Measurements from ENCODE around the gene RPL36. TPM values are rescaled to one million over a fixed set of nuclear protein-coding genes. Genes with fewer than 3 reads are reported as not detected.
"Not testable (repeated sequence)": the region's sequence is repeated elsewhere in the genome, so short reads cannot be mapped to it uniquely, and the experiment has no call there.

Gene RPL36
- polyA plus RNA-seq, 3 donors = 336 to 708 (median 627) TPM

- H3K9me3 ChIP-seq (replicated peaks in 1 of 2; ENCODE audit: control insufficient read depth in 1 of 2, insufficient read depth in 1 of 2, low read length in 2 of 2) = no peaks in the 10 kb centered on the region
- H3K27ac ChIP-seq (ENCODE audit: low read depth in 1 of 2, low read length in 2 of 2) = no peak overlapping the region
- Mint-ChIP-seq H3K27me3 (ENCODE audit: low read depth in 3 of 3) (peaks cover 0 to 1% (median 0%) of the 10 kb centered on the region in 3 donors), H3K27ac (peak overlapping the region in 1 of 7 donors; percentile 61), H3K4me1 (no peaks in the 10 kb centered on the region), H3K4me3 (no peak overlapping the region), H3K36me3 (peaks cover 39 to 70% of the 10 kb centered on the region in 2 donors), H3K9me3 (peaks cover 0 to 3% (median 0%) of the 10 kb centered on the region in 7 donors)
- no peak overlapping the region for H2AFZ ChIP-seq (ENCODE audit: insufficient read depth, low read depth, low read length, poor library complexity, severe bottlenecking)
- intact Hi-C loops (cut with micrococcal nuclease) = no loop called here
- 92% methylated on average over 18 of the region's 22 CpGs for WGBS (ENCODE audit: insufficient coverage)
- no peak for TF ChIP-seq CTCF (IDR thresholded peaks at IDR 0.05)
- H3K4me3 ChIP-seq (replicated peaks in 1 of 3; ENCODE audit: low read depth in 2 of 3, low read length in 3 of 3) = no peak overlapping the region
- H3K9ac ChIP-seq (ENCODE audit: insufficient read depth, low read length, poor library complexity, severe bottlenecking) = no peak overlapping the region
- no peak overlapping the region for H3K4me2 ChIP-seq (replicated peaks; ENCODE audit: extremely low read depth, low read length, poor library complexity, severe bottlenecking)
- peaks cover 25% of the 10 kb centered on the region for H4K20me1 ChIP-seq (ENCODE audit: insufficient read depth, low read length)
- no peaks in the 10 kb centered on the region for H3K79me2 ChIP-seq (ENCODE audit: insufficient read depth, low read length)
- no peaks in the 10 kb centered on the region for H3K4me1 ChIP-seq (ENCODE audit: control insufficient read depth in 1 of 2, insufficient read depth in 2 of 2, low read length in 2 of 2)
- no peaks in the 10 kb centered on the region for H3K27me3 ChIP-seq (ENCODE audit: control insufficient read depth in 2 of 2, insufficient read depth in 2 of 2, low read length in 2 of 2)
- DNase-seq = no peak
- H3K36me3 ChIP-seq (replicated peaks in 1 of 2; ENCODE audit: control insufficient read depth in 1 of 2, insufficient read depth in 2 of 2, low read length in 2 of 2) = peaks cover 65 to 69% of the 10 kb centered on the region in 2 donors
Measured at GRCh38 chr19:5700455-5701092, 10.5 kb downstream of the RPL36 start.

GRCh38 chr19:5702053-5702410 lies 11.9 kb downstream of the RPL36 start:
- DNase-seq; H3K4me2 ChIP-seq (replicated peaks; ENCODE audit: extremely low read depth, low read length, poor library complexity, severe bottlenecking); H3K9me3 Mint-ChIP-seq; H3K27me3 Mint-ChIP-seq (ENCODE audit: low read depth in 3 of 3); H3K9me3 ChIP-seq (replicated peaks in 1 of 2; ENCODE audit: control insufficient read depth in 1 of 2, insufficient read depth in 1 of 2, low read length in 2 of 2); H3K4me3 ChIP-seq (replicated peaks in 1 of 3; ENCODE audit: low read depth in 2 of 3, low read length in 3 of 3); H3K9ac ChIP-seq (ENCODE audit: insufficient read depth, low read length, poor library complexity, severe bottlenecking); H3K79me2 ChIP-seq (ENCODE audit: insufficient read depth, low read length); H3K27me3 ChIP-seq (ENCODE audit: control insufficient read depth in 2 of 2, insufficient read depth in 2 of 2, low read length in 2 of 2); H3K4me1 Mint-ChIP-seq; H3K27ac ChIP-seq (ENCODE audit: low read depth in 1 of 2, low read length in 2 of 2); H3K4me1 ChIP-seq (ENCODE audit: control insufficient read depth in 1 of 2, insufficient read depth in 2 of 2, low read length in 2 of 2); H3K4me3 Mint-ChIP-seq; H3K27ac Mint-ChIP-seq; H2AFZ ChIP-seq (ENCODE audit: insufficient read depth, low read depth, low read length, poor library complexity, severe bottlenecking); intact Hi-C loops (cut with micrococcal nuclease): not testable (repeated sequence)
- H3K36me3 Mint-ChIP-seq = peaks cover 46 to 75% of the 10 kb centered on the region in 2 donors
- no CpG with 5 or more reads among the region's 28 CpGs for WGBS (ENCODE audit: insufficient coverage)
- peaks cover 10% of the 10 kb centered on the region for H4K20me1 ChIP-seq (ENCODE audit: insufficient read depth, low read length)
- H3K36me3 ChIP-seq (replicated peaks in 1 of 2; ENCODE audit: control insufficient read depth in 1 of 2, insufficient read depth in 2 of 2, low read length in 2 of 2) = peaks cover 64 to 69% of the 10 kb centered on the region in 2 donors

All from CD14-positive monocyte (primary cell).